Osteoblast (primary cell): ENCODE data around the gene BHLHE40. TPM values are rescaled to one million over a fixed set of nuclear protein-coding genes. Genes with fewer than 3 reads are reported as not detected.

Experiments
- DNase-seq: peaks from one replicate; pipeline ENCODE4 v3.0.0; 2011; ENCODE audit warnings: low spot score, mixed read lengths; ENCODE audit not compliant: insufficient read length; ENCODE audit errors: missing footprints
- H2AFZ ChIP-seq: 2 replicates; pipeline ENCODE4 v1.6.0; 2011; ENCODE audit warnings: mild to moderate bottlenecking, low read length
- H3K27ac ChIP-seq: 2 replicates; pipeline ENCODE4 v1.5.1; 2011; ENCODE audit warnings: mild to moderate bottlenecking, low read depth, low read length, moderate library complexity
- H3K27me3 ChIP-seq: 2 replicates; pipeline ENCODE4 v1.6.0; 2012; ENCODE audit warnings: mild to moderate bottlenecking, control low read depth, inconsistent platforms, low read length, moderate library complexity; ENCODE audit not compliant: insufficient read depth
- H3K36me3 ChIP-seq: 2 replicates; pipeline ENCODE4 v1.5.1; 2011; ENCODE audit warnings: mild to moderate bottlenecking, low read length, control low read depth, moderate library complexity; ENCODE audit not compliant: insufficient read depth
- H3K4me1 ChIP-seq: 2 replicates; pipeline ENCODE4 v1.5.1; 2011; ENCODE audit warnings: mild to moderate bottlenecking, low read length, control low read depth, moderate library complexity; ENCODE audit not compliant: insufficient read depth
- H3K4me2 ChIP-seq: 2 replicates; pipeline ENCODE4 v1.6.0; 2011; ENCODE audit warnings: mild to moderate bottlenecking, low read length; ENCODE audit not compliant: insufficient read depth
- H3K4me3 ChIP-seq: fragments of 200-600 bp; sonication (generic); 3 replicates; pipeline ENCODE4 v1.5.1; 2012; ENCODE audit warnings: mild to moderate bottlenecking, low read length, inconsistent platforms; ENCODE audit not compliant: insufficient read depth
- H3K79me2 ChIP-seq: 2 replicates; pipeline ENCODE4 v1.6.0; 2012; ENCODE audit warnings: mild to moderate bottlenecking, low read length, control low read depth, inconsistent platforms; ENCODE audit not compliant: insufficient read depth
- H3K9me3 ChIP-seq: 2 replicates; pipeline ENCODE4 v1.5.1; 2011; ENCODE audit warnings: low read depth, low read length, control low read depth
- H4K20me1 ChIP-seq: 2 replicates; pipeline ENCODE4 v1.6.0; 2012; ENCODE audit warnings: mild to moderate bottlenecking, low read length, control low read depth; ENCODE audit not compliant: insufficient read depth
- total RNA-seq: library from RNA; depleted of rRNA; stranded (reverse); fragments of >200 nt; gene quantifications from 2 replicates; pipeline ENCODE4 v1.2.3, GENCODE V29; 2012
- TF ChIP-seq, protein P1 (sequence below): IDR thresholded peaks from 2 replicates; pipeline ENCODE4 v1.5.1; 2011; ENCODE audit warnings: mild to moderate bottlenecking, low read depth, low read length, moderate library complexity; ENCODE audit errors: extremely low read depth

Gene BHLHE40
- total RNA-seq, 1 donor, result 70.2 TPM

DNA sequence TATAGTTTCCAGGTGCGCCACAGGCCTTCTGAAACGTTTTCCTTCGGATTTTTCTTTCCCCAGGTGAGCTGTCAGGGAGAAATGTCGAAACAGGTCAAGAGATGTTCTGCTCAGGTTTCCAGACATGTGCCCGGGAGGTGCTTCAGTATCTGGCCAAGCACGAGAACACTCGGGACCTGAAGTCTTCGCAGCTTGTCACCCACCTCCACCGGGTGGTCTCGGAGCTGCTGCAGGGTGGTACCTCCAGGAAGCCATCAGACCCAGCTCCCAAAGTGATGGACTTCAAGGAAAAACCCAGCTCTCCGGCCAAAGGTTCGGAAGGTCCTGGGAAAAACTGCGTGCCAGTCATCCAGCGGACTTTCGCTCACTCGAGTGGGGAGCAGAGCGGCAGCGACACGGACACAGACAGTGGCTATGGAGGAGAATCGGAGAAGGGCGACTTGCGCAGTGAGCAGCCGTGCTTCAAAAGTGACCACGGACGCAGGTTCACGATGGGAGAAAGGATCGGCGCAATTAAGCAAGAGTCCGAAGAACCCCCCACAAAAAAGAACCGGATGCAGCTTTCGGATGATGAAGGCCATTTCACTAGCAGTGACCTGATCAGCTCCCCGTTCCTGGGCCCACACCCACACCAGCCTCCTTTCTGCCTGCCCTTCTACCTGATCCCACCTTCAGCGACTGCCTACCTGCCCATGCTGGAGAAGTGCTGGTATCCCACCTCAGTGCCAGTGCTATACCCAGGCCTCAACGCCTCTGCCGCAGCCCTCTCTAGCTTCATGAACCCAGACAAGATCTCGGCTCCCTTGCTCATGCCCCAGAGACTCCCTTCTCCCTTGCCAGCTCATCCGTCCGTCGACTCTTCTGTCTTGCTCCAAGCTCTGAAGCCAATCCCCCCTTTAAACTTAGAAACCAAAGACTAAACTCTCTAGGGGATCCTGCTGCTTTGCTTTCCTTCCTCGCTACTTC is 3.8 kb downstream of the BHLHE40 start:
- peak overlapping the region; percentile 66 for H3K4me3 ChIP-seq
- TF ChIP-seq, protein P1, sequence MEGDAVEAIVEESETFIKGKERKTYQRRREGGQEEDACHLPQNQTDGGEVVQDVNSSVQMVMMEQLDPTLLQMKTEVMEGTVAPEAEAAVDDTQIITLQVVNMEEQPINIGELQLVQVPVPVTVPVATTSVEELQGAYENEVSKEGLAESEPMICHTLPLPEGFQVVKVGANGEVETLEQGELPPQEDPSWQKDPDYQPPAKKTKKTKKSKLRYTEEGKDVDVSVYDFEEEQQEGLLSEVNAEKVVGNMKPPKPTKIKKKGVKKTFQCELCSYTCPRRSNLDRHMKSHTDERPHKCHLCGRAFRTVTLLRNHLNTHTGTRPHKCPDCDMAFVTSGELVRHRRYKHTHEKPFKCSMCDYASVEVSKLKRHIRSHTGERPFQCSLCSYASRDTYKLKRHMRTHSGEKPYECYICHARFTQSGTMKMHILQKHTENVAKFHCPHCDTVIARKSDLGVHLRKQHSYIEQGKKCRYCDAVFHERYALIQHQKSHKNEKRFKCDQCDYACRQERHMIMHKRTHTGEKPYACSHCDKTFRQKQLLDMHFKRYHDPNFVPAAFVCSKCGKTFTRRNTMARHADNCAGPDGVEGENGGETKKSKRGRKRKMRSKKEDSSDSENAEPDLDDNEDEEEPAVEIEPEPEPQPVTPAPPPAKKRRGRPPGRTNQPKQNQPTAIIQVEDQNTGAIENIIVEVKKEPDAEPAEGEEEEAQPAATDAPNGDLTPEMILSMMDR, result no peak
- peaks cover 44% of the 10 kb centered on the region for H3K36me3 ChIP-seq
- H3K9me3 ChIP-seq, result no peaks in the 10 kb centered on the region
- H3K27me3 ChIP-seq, result no peaks in the 10 kb centered on the region
- no peak overlapping the region for H2AFZ ChIP-seq
- peaks cover 60% of the 10 kb centered on the region for H3K4me1 ChIP-seq
- peaks cover 51% of the 10 kb centered on the region for H3K79me2 ChIP-seq
- DNase-seq, result peak; percentile 65
- peaks cover 20% of the 10 kb centered on the region for H4K20me1 ChIP-seq
- H3K4me2 ChIP-seq, result peak overlapping the region; percentile 92
- peak overlapping the region; percentile 92 for H3K27ac ChIP-seq

DNA sequence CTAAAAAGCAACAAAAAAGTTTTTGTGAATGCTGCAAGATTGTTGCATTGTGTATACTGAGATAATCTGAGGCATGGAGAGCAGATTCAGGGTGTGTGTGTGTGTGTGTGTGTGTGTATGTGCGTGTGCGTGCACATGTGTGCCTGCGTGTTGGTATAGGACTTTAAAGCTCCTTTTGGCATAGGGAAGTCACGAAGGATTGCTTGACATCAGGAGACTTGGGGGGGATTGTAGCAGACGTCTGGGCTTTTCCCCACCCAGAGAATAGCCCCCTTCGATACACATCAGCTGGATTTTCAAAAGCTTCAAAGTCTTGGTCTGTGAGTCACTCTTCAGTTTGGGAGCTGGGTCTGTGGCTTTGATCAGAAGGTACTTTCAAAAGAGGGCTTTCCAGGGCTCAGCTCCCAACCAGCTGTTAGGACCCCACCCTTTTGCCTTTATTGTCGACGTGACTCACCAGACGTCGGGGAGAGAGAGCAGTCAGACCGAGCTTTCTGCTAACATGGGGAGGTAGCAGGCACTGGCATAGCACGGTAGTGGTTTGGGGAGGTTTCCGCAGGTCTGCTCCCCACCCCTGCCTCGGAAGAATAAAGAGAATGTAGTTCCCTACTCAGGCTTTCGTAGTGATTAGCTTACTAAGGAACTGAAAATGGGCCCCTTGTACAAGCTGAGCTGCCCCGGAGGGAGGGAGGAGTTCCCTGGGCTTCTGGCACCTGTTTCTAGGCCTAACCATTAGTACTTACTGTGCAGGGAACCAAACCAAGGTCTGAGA is 4.7 kb downstream of the BHLHE40 start:
- peak; percentile 93 for DNase-seq
- Histone ChIP-seq H3K36me3 (peaks cover 44% of the 10 kb centered on the region), H3K4me3 (peak overlapping the region; percentile 66), H4K20me1 (peaks cover 20% of the 10 kb centered on the region), H3K27me3 (no peaks in the 10 kb centered on the region), H3K9me3 (no peaks in the 10 kb centered on the region), H3K4me2 (peak overlapping the region; percentile 92), H3K4me1 (peaks cover 60% of the 10 kb centered on the region), H2AFZ (no peak overlapping the region), H3K27ac (peak overlapping the region; percentile 92), H3K79me2 (peaks cover 51% of the 10 kb centered on the region)
- TF ChIP-seq, protein P1, result no peak

DNA sequence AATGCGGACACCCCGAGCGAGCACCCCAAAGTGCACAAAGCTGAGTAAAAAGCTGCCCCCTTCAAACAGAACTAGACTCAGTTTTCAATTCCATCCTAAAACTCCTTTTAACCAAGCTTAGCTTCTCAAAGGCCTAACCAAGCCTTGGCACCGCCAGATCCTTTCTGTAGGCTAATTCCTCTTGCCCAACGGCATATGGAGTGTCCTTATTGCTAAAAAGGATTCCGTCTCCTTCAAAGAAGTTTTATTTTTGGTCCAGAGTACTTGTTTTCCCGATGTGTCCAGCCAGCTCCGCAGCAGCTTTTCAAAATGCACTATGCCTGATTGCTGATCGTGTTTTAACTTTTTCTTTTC is 5.3 kb downstream of the BHLHE40 start:
- peak overlapping the region; percentile 92 for H3K27ac ChIP-seq
- peaks cover 20% of the 10 kb centered on the region for H4K20me1 ChIP-seq
- peak overlapping the region; percentile 66 for H3K4me3 ChIP-seq
- TF ChIP-seq, protein P1, result no peak
- peaks cover 51% of the 10 kb centered on the region for H3K79me2 ChIP-seq
- no peak overlapping the region for H2AFZ ChIP-seq
- no peaks in the 10 kb centered on the region for H3K27me3 ChIP-seq
- no peak for DNase-seq
- peaks cover 64% of the 10 kb centered on the region for H3K4me1 ChIP-seq
- H3K36me3 ChIP-seq, result peaks cover 44% of the 10 kb centered on the region
- no peaks in the 10 kb centered on the region for H3K9me3 ChIP-seq
- peak overlapping the region; percentile 92 for H3K4me2 ChIP-seq
